Brain microvascular endothelial cell (primary cell): ENCODE measurements around the gene IL4.

ENCODE experiments used
- DNase-seq: peaks from one replicate; pipeline ENCODE4 v3.0.0-alpha.2; 2020
- H3K27ac ChIP-seq: fragments of 250-450 bp; sonication (Bioruptor Pico); 2 replicates; pipeline ENCODE4 v1.5.1; 2020; ENCODE audit warnings: mild to moderate bottlenecking, moderate library complexity
- H3K27me3 ChIP-seq: fragments of 250-450 bp; sonication (Bioruptor Pico); replicated peaks from 2 replicates; pipeline ENCODE4 v1.5.1; 2020; ENCODE audit warnings: mild to moderate bottlenecking
- H3K36me3 ChIP-seq: fragments of 250-450 bp; sonication (Bioruptor Pico); replicated peaks from 2 replicates; pipeline ENCODE4 v1.5.1; 2020; ENCODE audit warnings: mild to moderate bottlenecking
- H3K4me3 ChIP-seq: 2 replicates; pipeline ENCODE4 v1.5.1; 2011; ENCODE audit warnings: low read depth, mild to moderate bottlenecking, control low read depth, low read length, moderate library complexity
- CTCF ChIP-seq: IDR thresholded peaks from 2 replicates; pipeline ENCODE4 v1.5.1; 2011; ENCODE audit warnings: low read depth, mild to moderate bottlenecking, moderate library complexity, low read length, control low read depth, inconsistent platforms; ENCODE audit errors: missing control alignments
- in situ Hi-C: cut with HindIII; loops from 2 replicates; pipeline ENCODE4 v1.10.0; 2017; ENCODE audit warnings: low sequenced_read_pairs, low pct_ligation_motif_present

Gene IL4

GRCh38 chr5:132637241-132637640 lies 36.5 kb upstream of the IL4 start:
- in situ Hi-C loops, result no loop called here
- peaks cover 17% of the 10 kb centered on the region for H3K36me3 ChIP-seq
- no peak overlapping the region for H3K27ac ChIP-seq
- no peak for TF ChIP-seq CTCF
- H3K4me3 ChIP-seq, result no peak overlapping the region
- H3K27me3 ChIP-seq, result no peaks in the 10 kb centered on the region
- DNase-seq, result no peak

- Histone ChIP-seq H3K27ac (no peak overlapping the region), H3K36me3 (peaks cover 21% of the 10 kb centered on the region), H3K27me3 (no peaks in the 10 kb centered on the region), H3K4me3 (no peak overlapping the region)
- in situ Hi-C loops, result no loop called here
- TF ChIP-seq CTCF, result no peak
- no peak for DNase-seq
These were observed 34.1 kb upstream of the IL4 start for GRCh38 chr5:132639706-132640130.

- TF ChIP-seq CTCF, result no peak
- DNase-seq, result no peak
- Histone ChIP-seq H3K27ac (no peak overlapping the region), H3K4me3 (no peak overlapping the region), H3K27me3 (no peaks in the 10 kb centered on the region), H3K36me3 (peaks cover 21% of the 10 kb centered on the region)
- in situ Hi-C loops, result no loop called here
These were observed 33.2 kb upstream of the IL4 start for GRCh38 chr5:132640613-132641012.

- no peak for DNase-seq
- TF ChIP-seq CTCF, result no peak
- H3K27ac ChIP-seq, result no peak overlapping the region
- H3K4me3 ChIP-seq, result no peak overlapping the region
- in situ Hi-C loops, result no loop called here
- no peaks in the 10 kb centered on the region for H3K27me3 ChIP-seq
- H3K36me3 ChIP-seq, result peaks cover 21% of the 10 kb centered on the region
These were observed 32.5 kb upstream of the IL4 start for GRCh38 chr5:132641241-132641723.

- DNase-seq, result no peak
- in situ Hi-C loops, result no loop called here
- no peak for TF ChIP-seq CTCF
- no peak overlapping the region for H3K4me3 ChIP-seq
- no peak overlapping the region for H3K27ac ChIP-seq
- H3K27me3 ChIP-seq, result no peaks in the 10 kb centered on the region
- H3K36me3 ChIP-seq, result peaks cover 21% of the 10 kb centered on the region
These were observed 31.9 kb upstream of the IL4 start for GRCh38 chr5:132641841-132642240.

GRCh38 chr5:132644177-132644576 lies 29.6 kb upstream of the IL4 start:
- H3K4me3 ChIP-seq, result no peak overlapping the region
- DNase-seq, result no peak
- in situ Hi-C loops, result no loop called here
- no peak overlapping the region for H3K27ac ChIP-seq
- no peaks in the 10 kb centered on the region for H3K27me3 ChIP-seq
- TF ChIP-seq CTCF, result no peak
- peaks cover 12% of the 10 kb centered on the region for H3K36me3 ChIP-seq
